HEK293 (cell line): ENCODE results near the gene MYCBPAP.

Source experiments
- EGR2 ChIP-seq: fragments of 450-650 bp; formaldehyde crosslinking; IDR thresholded peaks from 2 replicates; pipeline ENCODE4 v1.5.1; 2016; ENCODE audit warnings: low read depth, missing biosample characterization, missing genetic modification characterization
- KLF16 ChIP-seq: fragments of 450-650 bp; formaldehyde crosslinking; IDR thresholded peaks from 2 replicates; pipeline ENCODE4 v1.5.1; 2017; ENCODE audit warnings: missing biosample characterization, missing genetic modification characterization
- WT1 ChIP-seq: fragments of 450-650 bp; formaldehyde crosslinking; IDR thresholded peaks from 2 replicates; pipeline ENCODE4 v1.5.1; 2016; ENCODE audit warnings: missing biosample characterization, missing genetic modification characterization
- ZBTB17 ChIP-seq: fragments of 450-650 bp; formaldehyde crosslinking; IDR thresholded peaks from 2 replicates; pipeline ENCODE4 v1.5.1; 2016; ENCODE audit warnings: missing biosample characterization, missing genetic modification characterization
- ZBTB8A ChIP-seq: fragments of 450-650 bp; formaldehyde crosslinking; IDR thresholded peaks from 2 replicates; pipeline ENCODE4 v1.5.1; 2016; ENCODE audit warnings: missing biosample characterization, missing genetic modification characterization
- ZFHX2 ChIP-seq: fragments of 450-650 bp; formaldehyde crosslinking; conservative IDR thresholded peaks from 2 replicates; pipeline ENCODE4 v1.5.1; 2016; ENCODE audit warnings: missing biosample characterization, missing genetic modification characterization
- ZNF140 ChIP-seq: fragments of 450-650 bp; formaldehyde crosslinking; IDR thresholded peaks from 2 replicates; pipeline ENCODE4 v1.5.1; 2016; ENCODE audit warnings: missing biosample characterization, missing genetic modification characterization
- ZNF184 ChIP-seq: fragments of 450-650 bp; IDR thresholded peaks from 2 replicates; pipeline ENCODE4 v1.5.1; 2018; ENCODE audit warnings: missing biosample characterization, mild to moderate bottlenecking, missing genetic modification characterization
- ZNF202 ChIP-seq: fragments of 450-650 bp; formaldehyde crosslinking; IDR thresholded peaks from 2 replicates; pipeline ENCODE4 v1.5.1; 2016; ENCODE audit warnings: missing biosample characterization, missing genetic modification characterization, borderline replicate concordance
- ZNF292 ChIP-seq: fragments of 450-650 bp; formaldehyde crosslinking; IDR thresholded peaks from 2 replicates; pipeline ENCODE4 v1.5.1; 2016; ENCODE audit warnings: low read depth, missing biosample characterization, missing genetic modification characterization, borderline replicate concordance
- ZNF514 ChIP-seq: fragments of 450-650 bp; formaldehyde crosslinking; IDR thresholded peaks from 2 replicates; pipeline ENCODE4 v1.5.1; 2016; ENCODE audit warnings: missing biosample characterization, missing genetic modification characterization
- ZNF558 ChIP-seq: fragments of 450-650 bp; formaldehyde crosslinking; IDR thresholded peaks from 2 replicates; pipeline ENCODE4 v1.5.1; 2016; ENCODE audit warnings: missing biosample characterization, missing genetic modification characterization
- ZNF596 ChIP-seq: fragments of 450-650 bp; IDR thresholded peaks from 2 replicates; pipeline ENCODE4 v1.5.0; 2018; ENCODE audit warnings: missing biosample characterization, mild to moderate bottlenecking, missing genetic modification characterization, moderate library complexity
- ZNF626 ChIP-seq: fragments of 450-650 bp; sonication (Bioruptor Pico); formaldehyde crosslinking; IDR thresholded peaks from 2 replicates; pipeline ENCODE4 v1.5.1; 2018; ENCODE audit warnings: missing biosample characterization, missing genetic modification characterization, inconsistent platforms
- ZNF776 ChIP-seq: fragments of 450-650 bp; formaldehyde crosslinking; IDR thresholded peaks from 2 replicates; pipeline ENCODE4 v1.5.0; 2017; ENCODE audit warnings: missing biosample characterization, missing genetic modification characterization, borderline replicate concordance
- ZNF792 ChIP-seq: fragments of 450-650 bp; formaldehyde crosslinking; IDR thresholded peaks from 2 replicates; pipeline ENCODE4 v1.5.1; 2016; ENCODE audit warnings: missing biosample characterization, missing genetic modification characterization
- ZXDB ChIP-seq: fragments of 450-650 bp; formaldehyde crosslinking; IDR thresholded peaks from 2 replicates; pipeline ENCODE4 v1.5.1; 2016; ENCODE audit warnings: missing biosample characterization, missing genetic modification characterization
- TF ChIP-seq, protein P1 (sequence below): fragments of 450-650 bp; formaldehyde crosslinking; IDR thresholded peaks from 2 replicates; pipeline ENCODE4 v1.5.1; 2016; ENCODE audit warnings: missing biosample characterization, missing genetic modification characterization, low read depth
- TF ChIP-seq, protein P2 (sequence below): fragments of 450-650 bp; formaldehyde crosslinking; IDR thresholded peaks from 2 replicates; pipeline ENCODE4 v1.5.1; 2016; ENCODE audit warnings: missing biosample characterization, missing genetic modification characterization
- TF ChIP-seq, protein P3 (sequence below): fragments of 450-650 bp; formaldehyde crosslinking; IDR thresholded peaks from 2 replicates; pipeline ENCODE4 v1.5.1; 2017; ENCODE audit warnings: missing biosample characterization, missing genetic modification characterization
- TF ChIP-seq, protein P4 (sequence below): fragments of 450-650 bp; formaldehyde crosslinking; IDR thresholded peaks from 2 replicates; pipeline ENCODE4 v1.5.1; 2016; ENCODE audit warnings: missing biosample characterization, missing genetic modification characterization
- TF ChIP-seq, protein P5 (sequence below): fragments of 450-650 bp; formaldehyde crosslinking; IDR thresholded peaks from 2 replicates; pipeline ENCODE4 v1.5.1; 2016; ENCODE audit warnings: missing biosample characterization, missing genetic modification characterization
- TF ChIP-seq, protein P6 (sequence below): fragments of 450-650 bp; formaldehyde crosslinking; IDR thresholded peaks from 2 replicates; pipeline ENCODE4 v1.5.1; 2017; ENCODE audit warnings: missing biosample characterization, missing genetic modification characterization
- TF ChIP-seq, protein P7 (sequence below): fragments of 450-650 bp; formaldehyde crosslinking; IDR thresholded peaks from 2 replicates; pipeline ENCODE4 v1.5.1; 2017; ENCODE audit warnings: missing biosample characterization, missing genetic modification characterization
- TF ChIP-seq, protein P8 (sequence below): fragments of 450-650 bp; formaldehyde crosslinking; IDR thresholded peaks from 2 replicates; pipeline ENCODE4 v1.5.1; 2016; ENCODE audit warnings: missing biosample characterization, missing genetic modification characterization

MYCBPAP gene

DNA sequence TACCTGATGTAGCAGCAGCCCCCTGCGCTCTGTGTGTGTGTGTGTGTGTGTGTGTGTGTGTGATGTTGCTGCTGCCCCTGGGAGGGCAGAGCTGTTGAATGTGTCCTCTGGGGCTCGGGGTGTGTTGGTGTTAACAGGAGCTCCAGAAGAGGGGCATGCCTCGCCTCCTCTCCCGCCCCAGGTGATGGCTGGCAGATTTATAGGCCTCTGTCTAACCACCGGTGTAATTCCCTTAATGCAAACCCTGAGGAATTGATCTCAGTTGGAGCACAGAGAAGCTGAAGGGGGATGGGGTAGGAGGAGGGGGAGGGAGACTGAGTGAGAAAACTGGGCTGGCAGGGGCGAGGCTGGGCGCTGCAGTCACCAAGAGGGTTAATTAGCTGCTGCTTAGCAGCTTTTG lies 62.3 kb downstream of the MYCBPAP start (continued):
- TF ChIP-seq, protein P1, sequence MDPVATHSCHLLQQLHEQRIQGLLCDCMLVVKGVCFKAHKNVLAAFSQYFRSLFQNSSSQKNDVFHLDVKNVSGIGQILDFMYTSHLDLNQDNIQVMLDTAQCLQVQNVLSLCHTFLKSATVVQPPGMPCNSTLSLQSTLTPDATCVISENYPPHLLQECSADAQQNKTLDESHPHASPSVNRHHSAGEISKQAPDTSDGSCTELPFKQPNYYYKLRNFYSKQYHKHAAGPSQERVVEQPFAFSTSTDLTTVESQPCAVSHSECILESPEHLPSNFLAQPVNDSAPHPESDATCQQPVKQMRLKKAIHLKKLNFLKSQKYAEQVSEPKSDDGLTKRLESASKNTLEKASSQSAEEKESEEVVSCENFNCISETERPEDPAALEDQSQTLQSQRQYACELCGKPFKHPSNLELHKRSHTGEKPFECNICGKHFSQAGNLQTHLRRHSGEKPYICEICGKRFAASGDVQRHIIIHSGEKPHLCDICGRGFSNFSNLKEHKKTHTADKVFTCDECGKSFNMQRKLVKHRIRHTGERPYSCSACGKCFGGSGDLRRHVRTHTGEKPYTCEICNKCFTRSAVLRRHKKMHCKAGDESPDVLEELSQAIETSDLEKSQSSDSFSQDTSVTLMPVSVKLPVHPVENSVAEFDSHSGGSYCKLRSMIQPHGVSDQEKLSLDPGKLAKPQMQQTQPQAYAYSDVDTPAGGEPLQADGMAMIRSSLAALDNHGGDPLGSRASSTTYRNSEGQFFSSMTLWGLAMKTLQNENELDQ (tag by site-specific recombination), result no peak
- TF ChIP-seq ZFHX2 (0 out of 2 replicates have a peak, but pooled peaks have one; percentile 9), ZNF292 (tag by site-specific recombination) (no peak), ZNF184 (tag by site-specific recombination) (no peak), ZNF140 (no peak), ZBTB8A (tag by site-specific recombination) (0 out of 2 replicates have a peak, but pooled peaks have one; percentile 8), ZNF202 (no peak), EGR2 (tag by site-specific recombination) (0 out of 2 replicates have a peak, but pooled peaks have one; percentile 23), ZNF792 (tag by site-specific recombination) (no peak), ZNF626 (tag by site-specific recombination) (no peak), WT1 (tag by site-specific recombination) (no peak), ZNF514 (tag by site-specific recombination) (no peak), ZNF776 (tag by site-specific recombination) (no peak), ZNF596 (no peak), ZXDB (tag by site-specific recombination) (no peak), KLF16 (tag by site-specific recombination) (no peak), ZBTB17 (tag by site-specific recombination) (peak; percentile 37; the same call in 1 of the 2 replicates), ZNF558 (no peak)
- TF ChIP-seq, protein P2, sequence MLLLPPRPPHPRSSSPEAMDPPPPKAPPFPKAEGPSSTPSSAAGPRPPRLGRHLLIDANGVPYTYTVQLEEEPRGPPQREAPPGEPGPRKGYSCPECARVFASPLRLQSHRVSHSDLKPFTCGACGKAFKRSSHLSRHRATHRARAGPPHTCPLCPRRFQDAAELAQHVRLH, result no peak
- TF ChIP-seq, protein P3, sequence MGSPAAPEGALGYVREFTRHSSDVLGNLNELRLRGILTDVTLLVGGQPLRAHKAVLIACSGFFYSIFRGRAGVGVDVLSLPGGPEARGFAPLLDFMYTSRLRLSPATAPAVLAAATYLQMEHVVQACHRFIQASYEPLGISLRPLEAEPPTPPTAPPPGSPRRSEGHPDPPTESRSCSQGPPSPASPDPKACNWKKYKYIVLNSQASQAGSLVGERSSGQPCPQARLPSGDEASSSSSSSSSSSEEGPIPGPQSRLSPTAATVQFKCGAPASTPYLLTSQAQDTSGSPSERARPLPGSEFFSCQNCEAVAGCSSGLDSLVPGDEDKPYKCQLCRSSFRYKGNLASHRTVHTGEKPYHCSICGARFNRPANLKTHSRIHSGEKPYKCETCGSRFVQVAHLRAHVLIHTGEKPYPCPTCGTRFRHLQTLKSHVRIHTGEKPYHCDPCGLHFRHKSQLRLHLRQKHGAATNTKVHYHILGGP, result no peak
- TF ChIP-seq, protein P4, sequence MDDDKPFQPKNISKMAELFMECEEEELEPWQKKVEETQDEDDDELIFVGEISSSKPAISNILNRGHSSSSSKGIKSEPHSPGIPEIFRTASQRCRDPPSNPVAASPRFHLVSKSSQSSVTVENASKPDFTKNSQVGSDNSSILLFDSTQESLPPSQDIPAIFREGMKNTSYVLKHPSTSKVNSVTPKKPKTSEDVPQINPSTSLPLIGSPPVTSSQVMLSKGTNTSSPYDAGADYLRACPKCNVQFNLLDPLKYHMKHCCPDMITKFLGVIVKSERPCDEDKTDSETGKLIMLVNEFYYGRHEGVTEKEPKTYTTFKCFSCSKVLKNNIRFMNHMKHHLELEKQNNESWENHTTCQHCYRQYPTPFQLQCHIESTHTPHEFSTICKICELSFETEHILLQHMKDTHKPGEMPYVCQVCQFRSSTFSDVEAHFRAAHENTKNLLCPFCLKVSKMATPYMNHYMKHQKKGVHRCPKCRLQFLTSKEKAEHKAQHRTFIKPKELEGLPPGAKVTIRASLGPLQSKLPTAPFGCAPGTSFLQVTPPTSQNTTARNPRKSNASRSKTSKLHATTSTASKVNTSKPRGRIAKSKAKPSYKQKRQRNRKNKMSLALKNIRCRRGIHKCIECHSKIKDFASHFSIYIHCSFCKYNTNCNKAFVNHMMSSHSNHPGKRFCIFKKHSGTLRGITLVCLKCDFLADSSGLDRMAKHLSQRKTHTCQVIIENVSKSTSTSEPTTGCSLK (tag by site-specific recombination), result no peak
- TF ChIP-seq, protein P5, sequence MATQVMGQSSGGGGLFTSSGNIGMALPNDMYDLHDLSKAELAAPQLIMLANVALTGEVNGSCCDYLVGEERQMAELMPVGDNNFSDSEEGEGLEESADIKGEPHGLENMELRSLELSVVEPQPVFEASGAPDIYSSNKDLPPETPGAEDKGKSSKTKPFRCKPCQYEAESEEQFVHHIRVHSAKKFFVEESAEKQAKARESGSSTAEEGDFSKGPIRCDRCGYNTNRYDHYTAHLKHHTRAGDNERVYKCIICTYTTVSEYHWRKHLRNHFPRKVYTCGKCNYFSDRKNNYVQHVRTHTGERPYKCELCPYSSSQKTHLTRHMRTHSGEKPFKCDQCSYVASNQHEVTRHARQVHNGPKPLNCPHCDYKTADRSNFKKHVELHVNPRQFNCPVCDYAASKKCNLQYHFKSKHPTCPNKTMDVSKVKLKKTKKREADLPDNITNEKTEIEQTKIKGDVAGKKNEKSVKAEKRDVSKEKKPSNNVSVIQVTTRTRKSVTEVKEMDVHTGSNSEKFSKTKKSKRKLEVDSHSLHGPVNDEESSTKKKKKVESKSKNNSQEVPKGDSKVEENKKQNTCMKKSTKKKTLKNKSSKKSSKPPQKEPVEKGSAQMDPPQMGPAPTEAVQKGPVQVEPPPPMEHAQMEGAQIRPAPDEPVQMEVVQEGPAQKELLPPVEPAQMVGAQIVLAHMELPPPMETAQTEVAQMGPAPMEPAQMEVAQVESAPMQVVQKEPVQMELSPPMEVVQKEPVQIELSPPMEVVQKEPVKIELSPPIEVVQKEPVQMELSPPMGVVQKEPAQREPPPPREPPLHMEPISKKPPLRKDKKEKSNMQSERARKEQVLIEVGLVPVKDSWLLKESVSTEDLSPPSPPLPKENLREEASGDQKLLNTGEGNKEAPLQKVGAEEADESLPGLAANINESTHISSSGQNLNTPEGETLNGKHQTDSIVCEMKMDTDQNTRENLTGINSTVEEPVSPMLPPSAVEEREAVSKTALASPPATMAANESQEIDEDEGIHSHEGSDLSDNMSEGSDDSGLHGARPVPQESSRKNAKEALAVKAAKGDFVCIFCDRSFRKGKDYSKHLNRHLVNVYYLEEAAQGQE (tag by site-specific recombination), result no peak
- TF ChIP-seq, protein P6, sequence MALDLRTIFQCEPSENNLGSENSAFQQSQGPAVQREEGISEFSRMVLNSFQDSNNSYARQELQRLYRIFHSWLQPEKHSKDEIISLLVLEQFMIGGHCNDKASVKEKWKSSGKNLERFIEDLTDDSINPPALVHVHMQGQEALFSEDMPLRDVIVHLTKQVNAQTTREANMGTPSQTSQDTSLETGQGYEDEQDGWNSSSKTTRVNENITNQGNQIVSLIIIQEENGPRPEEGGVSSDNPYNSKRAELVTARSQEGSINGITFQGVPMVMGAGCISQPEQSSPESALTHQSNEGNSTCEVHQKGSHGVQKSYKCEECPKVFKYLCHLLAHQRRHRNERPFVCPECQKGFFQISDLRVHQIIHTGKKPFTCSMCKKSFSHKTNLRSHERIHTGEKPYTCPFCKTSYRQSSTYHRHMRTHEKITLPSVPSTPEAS (tag by site-specific recombination), result peak; percentile 58
- TF ChIP-seq, protein P7, sequence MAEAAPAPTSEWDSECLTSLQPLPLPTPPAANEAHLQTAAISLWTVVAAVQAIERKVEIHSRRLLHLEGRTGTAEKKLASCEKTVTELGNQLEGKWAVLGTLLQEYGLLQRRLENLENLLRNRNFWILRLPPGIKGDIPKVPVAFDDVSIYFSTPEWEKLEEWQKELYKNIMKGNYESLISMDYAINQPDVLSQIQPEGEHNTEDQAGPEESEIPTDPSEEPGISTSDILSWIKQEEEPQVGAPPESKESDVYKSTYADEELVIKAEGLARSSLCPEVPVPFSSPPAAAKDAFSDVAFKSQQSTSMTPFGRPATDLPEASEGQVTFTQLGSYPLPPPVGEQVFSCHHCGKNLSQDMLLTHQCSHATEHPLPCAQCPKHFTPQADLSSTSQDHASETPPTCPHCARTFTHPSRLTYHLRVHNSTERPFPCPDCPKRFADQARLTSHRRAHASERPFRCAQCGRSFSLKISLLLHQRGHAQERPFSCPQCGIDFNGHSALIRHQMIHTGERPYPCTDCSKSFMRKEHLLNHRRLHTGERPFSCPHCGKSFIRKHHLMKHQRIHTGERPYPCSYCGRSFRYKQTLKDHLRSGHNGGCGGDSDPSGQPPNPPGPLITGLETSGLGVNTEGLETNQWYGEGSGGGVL (tag by site-specific recombination), result peak; percentile 72
- TF ChIP-seq, protein P8, sequence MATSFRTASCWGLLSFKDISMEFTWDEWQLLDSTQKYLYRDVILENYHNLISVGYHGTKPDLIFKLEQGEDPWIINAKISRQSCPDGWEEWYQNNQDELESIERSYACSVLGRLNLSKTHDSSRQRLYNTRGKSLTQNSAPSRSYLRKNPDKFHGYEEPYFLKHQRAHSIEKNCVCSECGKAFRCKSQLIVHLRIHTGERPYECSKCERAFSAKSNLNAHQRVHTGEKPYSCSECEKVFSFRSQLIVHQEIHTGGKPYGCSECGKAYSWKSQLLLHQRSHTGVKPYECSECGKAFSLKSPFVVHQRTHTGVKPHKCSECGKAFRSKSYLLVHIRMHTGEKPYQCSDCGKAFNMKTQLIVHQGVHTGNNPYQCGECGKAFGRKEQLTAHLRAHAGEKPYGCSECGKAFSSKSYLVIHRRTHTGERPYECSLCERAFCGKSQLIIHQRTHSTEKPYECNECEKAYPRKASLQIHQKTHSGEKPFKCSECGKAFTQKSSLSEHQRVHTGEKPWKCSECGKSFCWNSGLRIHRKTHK (tag by site-specific recombination), result no peak
